Caco-2 (cell line): ENCODE measurements around the gene SPOCK3. TPM values are rescaled to one million over a fixed set of nuclear protein-coding genes. Genes with fewer than 3 reads are reported as not detected.

ENCODE experiments used
- BruUV-seq: library from RNA; stranded (reverse); fragments of 400-500 nt; replicated peaks from 2 replicates; lab custom pipeline; 2021; lab: Mats Ljungman, UMichigan
- CTCF ChIA-PET: fragments of 300-600 bp; sonication (Branson Sonifier 250); formaldehyde crosslinking; loops from one replicate; lab custom pipeline; 2022; ENCODE audit warnings: antibody characterized with exemption; lab: Charles Lee
- POLR2A ChIA-PET: fragments of 300-600 bp; sonication (Branson Sonifier 250); formaldehyde crosslinking; loops from one replicate; lab custom pipeline; 2022; ENCODE audit warnings: antibody characterized with exemption; lab: Charles Lee
- DNase-seq, 2 experiments: peaks; one replicate each; pipeline versions ENCODE4 v3.0.0 to v3.0.0-alpha.2; 2020 to 2022
- H3K27me3 ChIP-seq: replicated peaks from 2 replicates; pipeline ENCODE4 v1.6.0; 2011; ENCODE audit warnings: low read length; ENCODE audit not compliant: control insufficient read depth, insufficient read depth
- H3K36me3 ChIP-seq: 2 replicates; pipeline ENCODE4 v1.5.1; 2011; ENCODE audit warnings: low read length; ENCODE audit not compliant: control insufficient read depth, insufficient read depth
- H3K4me1 ChIP-seq: fragments of 250-450 bp; sonication (Bioruptor Pico); 2 replicates; pipeline ENCODE4 v1.5.1; 2020; ENCODE audit warnings: mild to moderate bottlenecking
- H3K4me3 ChIP-seq: 2 replicates; pipeline ENCODE4 v1.5.1; 2011; ENCODE audit warnings: low read depth, mild to moderate bottlenecking, control low read depth, low read length
- H3K9me3 ChIP-seq: fragments of 250-450 bp; sonication (Bioruptor Pico); 2 replicates; pipeline ENCODE4 v1.5.1; 2020; ENCODE audit warnings: mild to moderate bottlenecking, moderate library complexity
- H3K27ac Mint-ChIP-seq: one replicate; pipeline ENCODE4 v1.8.0; 2022; ENCODE audit warnings: mixed read lengths; ENCODE audit not compliant: unreplicated experiment
- H3K27me3 Mint-ChIP-seq: one replicate; pipeline ENCODE4 v1.8.0; 2022; ENCODE audit warnings: mixed read lengths; ENCODE audit not compliant: insufficient read depth, unreplicated experiment
- H3K36me3 Mint-ChIP-seq: one replicate; pipeline ENCODE4 v1.8.0; 2022; ENCODE audit warnings: mild to moderate bottlenecking, mixed read lengths; ENCODE audit not compliant: insufficient read depth, unreplicated experiment
- H3K4me1 Mint-ChIP-seq: one replicate; pipeline ENCODE4 v1.8.0; 2022; ENCODE audit warnings: low read depth, mixed read lengths; ENCODE audit not compliant: unreplicated experiment
- H3K4me3 Mint-ChIP-seq: one replicate; pipeline ENCODE4 v1.8.0; 2022; ENCODE audit warnings: mild to moderate bottlenecking, moderate library complexity, mixed read lengths; ENCODE audit not compliant: unreplicated experiment
- H3K9me3 Mint-ChIP-seq: one replicate; pipeline ENCODE4 v1.8.0; 2022; ENCODE audit warnings: mixed read lengths; ENCODE audit not compliant: unreplicated experiment
- CTCF ChIP-seq, 2 experiments: fragments of 200-600 bp in 1 of 2; IDR thresholded peaks; 1 replicate in 1 of 2; 2 replicates in 1 of 2; pipeline versions ENCODE4 v1.5.1 to v1.8.0; 2011 to 2022; ENCODE audit warnings: antibody characterized with exemption in 1 of 2, control low read depth in 1 of 2, inconsistent platforms in 1 of 2, low read depth in 1 of 2, low read length in 1 of 2, mild to moderate bottlenecking in 1 of 2, moderate library complexity in 1 of 2; ENCODE audit not compliant: insufficient read depth in 1 of 2, severe bottlenecking in 1 of 2, unreplicated experiment in 1 of 2
- intact Hi-C: fragments of 100-400 bp; cut with micrococcal nuclease; formaldehyde crosslinking; loops from one replicate; pipeline ENCODE4 v1.10.0; 2022; ENCODE audit not compliant: unreplicated experiment
- total RNA-seq: library from RNA; stranded (reverse); gene quantifications from 2 replicates; pipeline ENCODE4 v1.2.3, GENCODE V29; 2022

Gene SPOCK3
- total RNA-seq, 1 experiment from 2014 or later: 1.3 TPM

DNA sequence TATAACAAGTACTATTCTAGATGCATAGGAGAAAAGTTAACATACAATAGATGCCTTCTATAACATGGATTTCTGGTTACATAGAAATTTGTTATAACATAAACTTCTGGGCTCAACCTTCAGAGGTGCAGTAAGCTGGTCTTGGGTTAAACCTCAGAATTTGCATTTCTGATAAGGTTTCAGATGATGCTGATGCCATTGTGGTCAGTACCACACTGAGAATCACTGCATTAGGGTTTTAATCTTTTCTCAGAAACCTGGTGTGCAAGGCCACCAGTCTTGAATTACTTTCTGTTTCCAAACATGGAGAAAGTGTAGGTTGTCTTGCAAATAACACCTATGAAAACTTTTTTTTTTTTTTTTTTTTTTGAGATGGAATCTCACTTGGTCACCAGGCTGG is 146.2 kb downstream of the SPOCK3 start:
- intact Hi-C loops: no loop called here
- H3K4me3 ChIP-seq: no peak overlapping the region
- H3K36me3 ChIP-seq: no peaks in the 10 kb centered on the region
- no TSS peak for BruUV-seq
- no peaks in the 10 kb centered on the region for H3K27me3 ChIP-seq
- Mint-ChIP-seq H3K36me3 (no peaks in the 10 kb centered on the region), H3K4me3 (no peak overlapping the region), H3K27me3 (no peaks in the 10 kb centered on the region), H3K27ac (no peak overlapping the region), H3K4me1 (no peaks in the 10 kb centered on the region), H3K9me3 (no peaks in the 10 kb centered on the region)
- no peak for DNase-seq
- no peak for TF ChIP-seq CTCF (IDR thresholded peaks at IDR 0.05; ENCODE audit: insufficient read depth in 1 of 2, low read depth in 1 of 2, low read length in 1 of 2, severe bottlenecking in 1 of 2, unreplicated experiment in 1 of 2)
- CTCF ChIA-PET: no interaction called here
- no peaks in the 10 kb centered on the region for H3K9me3 ChIP-seq
- POLR2A ChIA-PET: no interaction called here
- no peaks in the 10 kb centered on the region; the same call in 1 of the 2 replicates for H3K4me1 ChIP-seq

- Histone ChIP-seq H3K27me3 (no peaks in the 10 kb centered on the region), H3K4me3 (no peak overlapping the region), H3K36me3 (no peaks in the 10 kb centered on the region), H3K4me1 (no peaks in the 10 kb centered on the region; the same call in 1 of the 2 replicates), H3K9me3 (no peaks in the 10 kb centered on the region)
- Mint-ChIP-seq H3K27me3 (no peaks in the 10 kb centered on the region), H3K9me3 (no peaks in the 10 kb centered on the region), H3K36me3 (no peaks in the 10 kb centered on the region), H3K27ac (no peak overlapping the region), H3K4me3 (no peak overlapping the region), H3K4me1 (no peaks in the 10 kb centered on the region)
- CTCF ChIA-PET: no interaction called here
- DNase-seq: no peak
- POLR2A ChIA-PET: no interaction called here
- BruUV-seq: no TSS peak
- TF ChIP-seq CTCF (IDR thresholded peaks at IDR 0.05; ENCODE audit: insufficient read depth in 1 of 2, low read depth in 1 of 2, low read length in 1 of 2, severe bottlenecking in 1 of 2, unreplicated experiment in 1 of 2): no peak
- intact Hi-C loops: no loop called here
These were observed 150.0 kb downstream of the SPOCK3 start for GRCh38 chr4:167084321-167084720.

DNA sequence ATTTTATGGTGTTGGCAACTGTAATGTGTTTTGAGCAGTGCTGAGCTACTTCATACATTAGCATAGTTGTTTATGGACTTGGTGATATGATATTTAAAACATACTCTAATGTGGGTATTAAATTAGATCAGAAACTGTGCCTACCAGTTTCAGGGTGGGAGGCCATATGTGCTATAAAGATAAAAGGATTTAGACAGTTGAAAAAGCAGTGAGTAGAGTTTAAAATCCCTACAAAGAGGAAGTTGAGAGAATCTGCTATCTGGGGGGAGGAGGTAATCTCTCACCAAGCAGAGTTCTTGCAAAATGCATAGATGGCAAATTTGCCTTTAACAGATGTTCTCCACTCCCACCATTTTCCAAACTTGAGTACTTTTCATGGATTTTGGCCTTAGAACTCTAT is 154.5 kb downstream of the SPOCK3 start:
- POLR2A ChIA-PET: no interaction called here
- H3K9me3 Mint-ChIP-seq: no peaks in the 10 kb centered on the region
- H3K4me1 ChIP-seq: no peaks in the 10 kb centered on the region
- H3K4me3 ChIP-seq: no peak overlapping the region
- H3K36me3 Mint-ChIP-seq: no peaks in the 10 kb centered on the region
- no peaks in the 10 kb centered on the region for H3K9me3 ChIP-seq
- no peaks in the 10 kb centered on the region for H3K27me3 Mint-ChIP-seq
- CTCF ChIA-PET: no interaction called here
- no peak for TF ChIP-seq CTCF (IDR thresholded peaks at IDR 0.05; ENCODE audit: insufficient read depth in 1 of 2, low read depth in 1 of 2, low read length in 1 of 2, severe bottlenecking in 1 of 2, unreplicated experiment in 1 of 2)
- intact Hi-C loops: no loop called here
- no peak overlapping the region for H3K27ac Mint-ChIP-seq
- no TSS peak for BruUV-seq
- H3K27me3 ChIP-seq: no peaks in the 10 kb centered on the region
- no peaks in the 10 kb centered on the region for H3K4me1 Mint-ChIP-seq
- H3K4me3 Mint-ChIP-seq: no peak overlapping the region
- no peaks in the 10 kb centered on the region for H3K36me3 ChIP-seq
- no peak for DNase-seq
